Smooth muscle cell (in vitro differentiated cells): Measurements from ENCODE around the gene CRY2. TPM values are rescaled to one million over a fixed set of nuclear protein-coding genes. Genes with fewer than 3 reads are reported as not detected.
A peak's percentile ranks its signal among the peaks of the same experiment; 100 is the strongest.
"Not testable (repeated sequence)": the region's sequence is repeated elsewhere in the genome, so short reads cannot be mapped to it uniquely, and the experiment has no call there.

Experiments used
- DNase-seq: peaks from one replicate; lab custom pipeline; 2025; ENCODE audit not compliant: unreplicated experiment; lab: John Stamatoyannopoulos, UW
- H2AFZ ChIP-seq: fragments of 200-600 bp; sonication (generic); 2 replicates; pipeline ENCODE4 v1.6.0; 2016; ENCODE audit warnings: antibody characterized with exemption, low read depth, mild to moderate bottlenecking
- H3F3A ChIP-seq: fragments of 200-600 bp; sonication (generic); 2 replicates; pipeline ENCODE4 v1.6.0; 2017; ENCODE audit warnings: antibody characterized with exemption, low read depth
- H3K27ac ChIP-seq: fragments of 200-600 bp; sonication (generic); 2 replicates; pipeline ENCODE4 v1.5.1; 2016; ENCODE audit warnings: low read depth, mild to moderate bottlenecking
- H3K27me3 ChIP-seq: fragments of 200-600 bp; sonication (generic); 2 replicates; pipeline ENCODE4 v1.6.1; 2016; ENCODE audit warnings: low read depth, mild to moderate bottlenecking
- H3K36me3 ChIP-seq: fragments of 200-600 bp; sonication (generic); 2 replicates; pipeline ENCODE4 v1.5.1; 2016; ENCODE audit warnings: low read depth
- H3K4me1 ChIP-seq: fragments of 200-600 bp; sonication (generic); 2 replicates; pipeline ENCODE4 v1.5.1; 2016; ENCODE audit warnings: low read depth
- H3K4me2 ChIP-seq: fragments of 200-600 bp; sonication (generic); 2 replicates; pipeline ENCODE4 v1.6.0; 2016; ENCODE audit warnings: mild to moderate bottlenecking
- H3K4me3 ChIP-seq: fragments of 200-600 bp; sonication (generic); 2 replicates; pipeline ENCODE4 v1.5.1; 2016; ENCODE audit warnings: mild to moderate bottlenecking
- H3K79me2 ChIP-seq: fragments of 200-600 bp; sonication (generic); 2 replicates; pipeline ENCODE4 v1.6.0; 2016; ENCODE audit warnings: low read depth, mild to moderate bottlenecking
- H3K9ac ChIP-seq: fragments of 200-600 bp; sonication (generic); 2 replicates; pipeline ENCODE4 v1.6.0; 2016; ENCODE audit warnings: low read depth
- H3K9me3 ChIP-seq: fragments of 200-600 bp; sonication (generic); replicated peaks from 2 replicates; pipeline ENCODE4 v1.5.1; 2016; ENCODE audit warnings: low read depth
- H4K20me1 ChIP-seq: fragments of 200-600 bp; sonication (generic); 2 replicates; pipeline ENCODE4 v1.6.0; 2016; ENCODE audit warnings: low read depth
- WGBS: methylation state at CpG from one replicate; pipeline ENCODE4 v1.1.7; 2016; ENCODE audit warnings: low lambda C conversion rate; 5-methylcytosine and 5-hydroxymethylcytosine counted together
- polyA plus RNA-seq: library from polyadenylated mRNA; unstranded; fragments of >200 nt; fragmentation: Nextera tagmentation; extraction: Ambion mirVana; gene quantifications from 2 replicates; pipeline ENCODE4 v1.2.1, GENCODE V29; 2016
- total RNA-seq: library from RNA; depleted of rRNA; stranded (reverse); fragments of >200 nt; gene quantifications from 2 replicates; pipeline ENCODE4 v1.2.3, GENCODE V29; 2014
- TF ChIP-seq, protein P1 (sequence below): fragments of 200-600 bp; sonication (generic); IDR thresholded peaks from 2 replicates; pipeline ENCODE4 v1.5.1; 2017; ENCODE audit warnings: borderline replicate concordance, mild to moderate bottlenecking, antibody characterized with exemption; ENCODE audit not compliant: insufficient read depth, poor library complexity, severe bottlenecking

CRY2 gene
- total and polyA plus RNA-seq, 2 experiments from 2014 or later, result 26.1 to 30.3 TPM

DNA sequence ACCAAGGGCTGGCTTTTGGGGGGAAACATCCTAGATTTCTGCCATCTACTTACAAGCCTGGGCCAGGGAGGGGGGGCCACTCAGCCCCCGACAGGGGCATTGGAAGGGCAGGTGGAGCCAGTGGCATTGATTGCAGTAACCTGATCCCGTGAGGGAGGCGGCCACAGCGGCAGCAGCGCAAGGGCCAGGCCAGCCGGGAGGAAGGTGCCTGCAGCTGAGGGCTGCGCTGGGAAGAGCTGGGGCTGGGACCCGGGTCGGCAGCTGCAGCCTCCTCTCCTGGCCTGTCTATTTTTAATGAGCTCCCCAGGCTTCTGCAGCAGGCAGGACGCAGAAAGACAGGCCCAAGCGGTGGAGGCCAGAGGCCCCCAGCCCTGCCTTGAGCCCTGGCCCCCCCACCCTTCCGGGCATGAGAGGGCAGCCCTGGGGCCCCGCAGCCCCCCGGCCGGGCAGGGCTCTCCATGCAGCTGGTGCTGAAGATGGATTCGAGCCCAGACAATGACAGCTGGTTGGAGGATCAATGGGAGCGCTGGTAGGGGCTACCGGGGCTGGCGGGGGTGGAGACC is 49.2 kb downstream of the CRY2 start:
- no peaks in the 10 kb centered on the region for H3K36me3 ChIP-seq
- H3K27me3 ChIP-seq, result no peaks in the 10 kb centered on the region
- peaks cover 24% of the 10 kb centered on the region for H3K4me1 ChIP-seq
- no peak overlapping the region for H3K4me2 ChIP-seq
- no peak overlapping the region for H2AFZ ChIP-seq
- H3F3A ChIP-seq, result no peaks in the 10 kb centered on the region
- H3K4me3 ChIP-seq, result no peak overlapping the region
- no peak for DNase-seq
- no peaks in the 10 kb centered on the region for H3K9me3 ChIP-seq
- peaks cover 6% of the 10 kb centered on the region for H4K20me1 ChIP-seq
- H3K79me2 ChIP-seq, result no peaks in the 10 kb centered on the region
- H3K27ac ChIP-seq, result no peak overlapping the region
- TF ChIP-seq, protein P1, sequence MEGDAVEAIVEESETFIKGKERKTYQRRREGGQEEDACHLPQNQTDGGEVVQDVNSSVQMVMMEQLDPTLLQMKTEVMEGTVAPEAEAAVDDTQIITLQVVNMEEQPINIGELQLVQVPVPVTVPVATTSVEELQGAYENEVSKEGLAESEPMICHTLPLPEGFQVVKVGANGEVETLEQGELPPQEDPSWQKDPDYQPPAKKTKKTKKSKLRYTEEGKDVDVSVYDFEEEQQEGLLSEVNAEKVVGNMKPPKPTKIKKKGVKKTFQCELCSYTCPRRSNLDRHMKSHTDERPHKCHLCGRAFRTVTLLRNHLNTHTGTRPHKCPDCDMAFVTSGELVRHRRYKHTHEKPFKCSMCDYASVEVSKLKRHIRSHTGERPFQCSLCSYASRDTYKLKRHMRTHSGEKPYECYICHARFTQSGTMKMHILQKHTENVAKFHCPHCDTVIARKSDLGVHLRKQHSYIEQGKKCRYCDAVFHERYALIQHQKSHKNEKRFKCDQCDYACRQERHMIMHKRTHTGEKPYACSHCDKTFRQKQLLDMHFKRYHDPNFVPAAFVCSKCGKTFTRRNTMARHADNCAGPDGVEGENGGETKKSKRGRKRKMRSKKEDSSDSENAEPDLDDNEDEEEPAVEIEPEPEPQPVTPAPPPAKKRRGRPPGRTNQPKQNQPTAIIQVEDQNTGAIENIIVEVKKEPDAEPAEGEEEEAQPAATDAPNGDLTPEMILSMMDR, result no peak
- H3K9ac ChIP-seq, result no peak overlapping the region
- WGBS, result 29% methylated on average over 15 of the region's 19 CpGs

DNA sequence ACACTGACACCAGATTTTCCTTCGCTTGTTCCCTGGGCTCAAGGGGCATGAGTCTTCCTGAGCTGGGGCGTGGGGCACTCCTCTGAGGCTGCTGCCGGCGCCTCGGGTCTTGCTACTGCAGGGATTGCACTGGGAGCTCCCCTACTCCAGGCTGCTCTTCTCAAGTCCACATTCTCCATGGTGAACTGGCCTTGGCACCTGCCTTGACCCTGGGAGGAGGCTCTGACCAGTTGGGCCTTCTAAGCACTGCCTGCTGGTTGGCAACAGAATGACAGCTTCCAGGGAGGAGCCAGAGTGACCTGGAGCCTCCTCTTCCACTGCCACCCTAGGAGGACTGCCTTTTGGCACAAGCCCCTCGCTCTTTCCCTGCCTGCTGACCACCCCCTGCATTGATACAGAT is 50.3 kb downstream of the CRY2 start:
- no peak overlapping the region for H3K4me3 ChIP-seq
- DNase-seq, result no peak
- no peaks in the 10 kb centered on the region for H3K9me3 ChIP-seq
- WGBS, result 92% methylated on average over 6 of the region's 6 CpGs
- no peak overlapping the region for H2AFZ ChIP-seq
- no peak overlapping the region for H3K9ac ChIP-seq
- H3K4me2 ChIP-seq, result no peak overlapping the region
- peaks cover 9% of the 10 kb centered on the region for H4K20me1 ChIP-seq
- no peaks in the 10 kb centered on the region for H3F3A ChIP-seq
- H3K36me3 ChIP-seq, result no peaks in the 10 kb centered on the region
- H3K4me1 ChIP-seq, result peaks cover 24% of the 10 kb centered on the region
- TF ChIP-seq, protein P1, result no peak
- no peaks in the 10 kb centered on the region for H3K27me3 ChIP-seq
- no peak overlapping the region for H3K27ac ChIP-seq
- no peaks in the 10 kb centered on the region for H3K79me2 ChIP-seq

DNA sequence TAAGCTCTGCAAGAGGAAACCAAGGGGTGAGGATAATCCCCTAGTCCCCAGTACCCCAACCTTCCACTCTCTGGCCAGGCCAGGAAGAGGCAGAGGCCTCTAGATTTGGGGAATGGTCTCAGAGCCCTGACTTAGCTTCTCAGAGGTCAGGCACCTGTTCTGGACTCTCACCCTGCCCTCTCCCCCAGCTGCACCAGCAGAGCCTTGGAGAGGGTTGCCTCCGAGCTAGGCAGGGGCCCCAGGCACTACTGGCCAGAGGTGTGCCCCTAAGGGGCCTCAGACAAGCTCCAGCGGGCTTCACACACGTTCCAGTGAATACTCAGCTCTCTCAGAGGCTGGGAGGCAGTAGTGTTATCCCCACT is 51.8 kb downstream of the CRY2 start:
- Histone ChIP-seq H2AFZ (no peak overlapping the region), H3K4me1 (peaks cover 24% of the 10 kb centered on the region), H3K9me3 (no peaks in the 10 kb centered on the region), H4K20me1 (peaks cover 9% of the 10 kb centered on the region), H3K4me3 (peak overlapping the region; percentile 68), H3F3A (no peaks in the 10 kb centered on the region), H3K36me3 (no peaks in the 10 kb centered on the region), H3K4me2 (peak overlapping the region; percentile 99), H3K27ac (peak overlapping the region; percentile 72), H3K9ac (peak overlapping the region; percentile 97), H3K79me2 (no peaks in the 10 kb centered on the region), H3K27me3 (no peaks in the 10 kb centered on the region)
- 15% methylated on average over 3 of the region's 3 CpGs for WGBS
- TF ChIP-seq, protein P1, result no peak
- no peak for DNase-seq

DNA sequence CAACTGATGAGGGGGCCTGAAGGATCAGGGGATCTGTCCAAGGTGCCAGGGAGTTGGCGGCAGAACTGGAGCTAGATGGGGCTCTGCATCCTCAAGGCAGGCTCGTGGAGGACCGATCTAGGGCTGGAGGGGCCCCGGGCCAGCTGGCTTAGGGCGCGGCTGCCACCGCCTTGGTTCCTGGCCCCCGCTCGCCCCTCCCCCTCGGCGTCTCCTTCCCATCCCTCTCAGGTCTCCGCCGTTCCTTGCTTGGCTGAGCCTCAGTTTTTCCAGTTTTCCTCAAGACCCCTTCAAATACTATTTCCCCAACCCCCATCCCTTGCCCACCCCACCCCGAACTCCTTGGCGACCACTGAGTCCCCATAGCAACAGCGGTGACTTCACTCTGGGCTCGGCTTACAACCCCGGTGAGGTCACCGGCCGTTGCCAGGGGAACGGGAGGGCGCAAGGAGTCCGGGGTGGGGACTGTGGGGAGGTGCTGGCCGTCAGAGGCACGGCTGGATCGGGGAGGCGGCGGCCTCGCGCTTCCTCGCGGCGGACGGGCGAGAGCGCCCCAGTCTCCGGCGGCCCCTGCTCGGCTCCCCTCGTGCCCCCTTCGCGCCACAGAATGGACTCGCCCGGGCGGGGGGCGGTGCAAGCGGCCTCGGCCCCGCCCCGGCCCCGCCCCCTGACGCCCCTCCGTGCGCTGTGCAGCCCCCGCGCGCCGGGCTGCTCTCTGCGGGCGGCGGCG is 52.3 kb downstream of the CRY2 start:
- no peaks in the 10 kb centered on the region for H3K9me3 ChIP-seq
- H3K4me2 ChIP-seq, result peak overlapping the region; percentile 99
- no peaks in the 10 kb centered on the region for H3F3A ChIP-seq
- peak; percentile 47 for DNase-seq
- H3K4me3 ChIP-seq, result peak overlapping the region; percentile 68
- 1% methylated on average over 27 of the region's 62 CpGs for WGBS
- peaks cover 24% of the 10 kb centered on the region for H3K4me1 ChIP-seq
- H3K9ac ChIP-seq, result peak overlapping the region; percentile 97
- no peaks in the 10 kb centered on the region for H3K36me3 ChIP-seq
- H3K27ac ChIP-seq, result peak overlapping the region; percentile 72
- peaks cover 9% of the 10 kb centered on the region for H4K20me1 ChIP-seq
- no peaks in the 10 kb centered on the region for H3K27me3 ChIP-seq
- H3K79me2 ChIP-seq, result no peaks in the 10 kb centered on the region
- TF ChIP-seq, protein P1, result no peak
- H2AFZ ChIP-seq, result no peak overlapping the region

DNA sequence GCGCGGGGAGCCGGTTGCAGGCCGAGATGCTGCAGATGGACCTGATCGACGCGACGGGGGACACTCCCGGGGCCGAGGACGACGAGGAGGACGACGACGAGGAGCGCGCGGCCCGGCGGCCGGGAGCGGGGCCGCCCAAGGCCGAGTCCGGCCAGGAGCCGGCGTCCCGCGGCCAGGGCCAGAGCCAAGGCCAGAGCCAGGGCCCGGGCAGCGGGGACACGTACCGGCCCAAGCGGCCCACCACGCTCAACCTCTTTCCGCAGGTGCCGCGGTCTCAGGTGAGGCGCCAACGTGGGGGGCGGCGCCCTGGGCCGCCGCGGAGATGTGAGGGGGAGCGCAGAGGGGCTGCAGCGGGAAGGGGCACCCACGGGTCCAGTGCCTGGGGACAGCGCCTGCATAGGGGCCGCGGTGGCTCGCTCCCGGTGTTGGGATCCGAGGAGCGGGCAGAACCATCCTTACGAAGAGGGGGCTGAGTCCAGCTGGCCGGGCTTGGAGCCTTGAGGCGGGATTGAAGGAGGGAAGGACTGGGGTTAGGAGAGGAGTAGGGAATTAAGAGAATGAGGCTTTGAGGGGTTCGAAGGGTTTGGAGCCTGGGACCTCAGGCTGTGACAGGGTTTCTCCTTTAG is 53.0 kb downstream of the CRY2 start:
- not testable (repeated sequence) for H2AFZ ChIP-seq, H3K27ac ChIP-seq, DNase-seq

More for the DNA sequence above, 53.0 kb downstream of the CRY2 start:
- H4K20me1 ChIP-seq, H3K9me3 ChIP-seq, H3F3A ChIP-seq, H3K36me3 ChIP-seq, H3K27me3 ChIP-seq, H3K79me2 ChIP-seq: not testable (repeated sequence)
- 5% methylated on average over 25 of the region's 59 CpGs for WGBS
- Histone ChIP-seq H3K4me1 (peaks cover 24% of the 10 kb centered on the region), H3K9ac (peak overlapping the region; percentile 97), H3K4me2 (peak overlapping the region; percentile 99), H3K4me3 (peak overlapping the region; percentile 68)
